ENCODE measurements around the gene DENND4C.

The DENND4C gene

GRCh38 chr9:19372567-19372966, 142.1 kb downstream of the DENND4C start:
- no peak overlapping the region for H3K4me3 ChIP-seq (ENCODE audit: low read depth in 1 of 2, low read length in 1 of 2)
- TF ChIP-seq CTCF (IDR thresholded peaks at IDR 0.05), result no peak
- H3K36me3 ChIP-seq, result peaks cover 53% of the 10 kb centered on the region
- H3K4me1 ChIP-seq (ENCODE audit: control insufficient read depth in 1 of 2, insufficient read depth in 1 of 2, low read depth in 1 of 2, low read length in 1 of 2), result no peaks in the 10 kb centered on the region
- H3K9me3 ChIP-seq, result no peaks in the 10 kb centered on the region
- no peak overlapping the region for H3K27ac ChIP-seq
- H3K27me3 ChIP-seq, result no peaks in the 10 kb centered on the region

GRCh38 chr9:19373527-19373926, 143.0 kb downstream of the DENND4C start:
- Histone ChIP-seq H3K4me3 (ENCODE audit: low read depth in 1 of 2, low read length in 1 of 2) (no peak overlapping the region), H3K9me3 (no peaks in the 10 kb centered on the region), H3K4me1 (ENCODE audit: control insufficient read depth in 1 of 2, insufficient read depth in 1 of 2, low read depth in 1 of 2, low read length in 1 of 2) (peaks cover under 1 to 4% of the 10 kb centered on the region in 2 experiments), H3K27me3 (no peaks in the 10 kb centered on the region), H3K36me3 (peaks cover 63% of the 10 kb centered on the region), H3K27ac (no peak overlapping the region)
- TF ChIP-seq CTCF (IDR thresholded peaks at IDR 0.05), result no peak

GRCh38 chr9:19375538-19375937, 145.0 kb downstream of the DENND4C start:
- Histone ChIP-seq H3K9me3 (no peaks in the 10 kb centered on the region), H3K27ac (no peak overlapping the region), H3K4me1 (ENCODE audit: control insufficient read depth in 1 of 2, insufficient read depth in 1 of 2, low read depth in 1 of 2, low read length in 1 of 2) (peaks cover 16 to 18% of the 10 kb centered on the region in 2 experiments)

GRCh38 chr9:19376931-19377330, 146.4 kb downstream of the DENND4C start:
- H3K9me3 ChIP-seq, result no peaks in the 10 kb centered on the region
- no peaks in the 10 kb centered on the region for H3K27me3 ChIP-seq
- H3K36me3 ChIP-seq, result peaks cover 62% of the 10 kb centered on the region
- TF ChIP-seq CTCF (IDR thresholded peaks at IDR 0.05), result no peak
- H3K4me1 ChIP-seq (ENCODE audit: control insufficient read depth in 1 of 2, insufficient read depth in 1 of 2, low read depth in 1 of 2, low read length in 1 of 2), result peaks cover 19 to 22% of the 10 kb centered on the region in 2 experiments
- no peak overlapping the region for H3K4me3 ChIP-seq (ENCODE audit: low read depth in 1 of 2, low read length in 1 of 2)
- no peak overlapping the region for H3K27ac ChIP-seq

More at GRCh38 chr9:19375538-19375937, 145.0 kb downstream of the DENND4C start:
- Histone ChIP-seq H3K36me3 (peaks cover 62% of the 10 kb centered on the region), H3K4me3 (ENCODE audit: low read depth in 1 of 2, low read length in 1 of 2) (no peak overlapping the region), H3K27me3 (no peaks in the 10 kb centered on the region)
- no peak for TF ChIP-seq CTCF (IDR thresholded peaks at IDR 0.05)

- H3K9me3 ChIP-seq, result no peaks in the 10 kb centered on the region
- TF ChIP-seq CTCF (IDR thresholded peaks at IDR 0.05), result no peak
- peaks cover 19 to 22% of the 10 kb centered on the region in 2 experiments for H3K4me1 ChIP-seq (ENCODE audit: control insufficient read depth in 1 of 2, insufficient read depth in 1 of 2, low read depth in 1 of 2, low read length in 1 of 2)
- H3K27me3 ChIP-seq, result no peaks in the 10 kb centered on the region
- H3K36me3 ChIP-seq, result peaks cover 53% of the 10 kb centered on the region
- no peak overlapping the region for H3K4me3 ChIP-seq (ENCODE audit: low read depth in 1 of 2, low read length in 1 of 2)
- no peak overlapping the region for H3K27ac ChIP-seq
Observed at GRCh38 chr9:19378164-19378563, 147.7 kb downstream of the DENND4C start.

- no peak overlapping the region for H3K4me3 ChIP-seq (ENCODE audit: low read depth in 1 of 2, low read length in 1 of 2)
- H3K36me3 ChIP-seq, result peaks cover 49% of the 10 kb centered on the region
- H3K27me3 ChIP-seq, result no peaks in the 10 kb centered on the region
- H3K9me3 ChIP-seq, result no peaks in the 10 kb centered on the region
- peaks cover 19 to 22% of the 10 kb centered on the region in 2 experiments for H3K4me1 ChIP-seq (ENCODE audit: control insufficient read depth in 1 of 2, insufficient read depth in 1 of 2, low read depth in 1 of 2, low read length in 1 of 2)
- TF ChIP-seq CTCF (IDR thresholded peaks at IDR 0.05), result no peak
- no peak overlapping the region for H3K27ac ChIP-seq
Observed at GRCh38 chr9:19378647-19379046, 148.2 kb downstream of the DENND4C start.

Measured in neutrophil (primary cell).